Neural progenitor cell (in vitro differentiated cells): ENCODE results near the gene ZMIZ1. TPM values are rescaled to one million over a fixed set of nuclear protein-coding genes. Genes with fewer than 3 reads are reported as not detected.

Experiments
- DNase-seq: peaks from one replicate; pipeline ENCODE4 v3.0.0-alpha.2; 2016; ENCODE audit warnings: low spot score
- H2AFZ ChIP-seq: fragments of 200-600 bp; sonication (generic); replicated peaks from 2 replicates; pipeline ENCODE4 v1.6.1; 2016; ENCODE audit warnings: antibody characterized with exemption
- H3F3A ChIP-seq: fragments of 200-600 bp; sonication (generic); 2 replicates; pipeline ENCODE4 v1.6.1; 2016; ENCODE audit warnings: antibody characterized with exemption, low read depth
- H3K27ac ChIP-seq: fragments of 200-600 bp; sonication (generic); 2 replicates; pipeline ENCODE4 v1.5.1; 2016; ENCODE audit warnings: mild to moderate bottlenecking
- H3K27me3 ChIP-seq: fragments of 200-600 bp; sonication (generic); 2 replicates; pipeline ENCODE4 v1.6.1; 2016; ENCODE audit warnings: mild to moderate bottlenecking, moderate library complexity
- H3K36me3 ChIP-seq: fragments of 200-600 bp; sonication (generic); 2 replicates; pipeline ENCODE4 v1.5.1; 2016
- H3K4me1 ChIP-seq: fragments of 200-600 bp; sonication (generic); 2 replicates; pipeline ENCODE4 v1.6.1; 2016; ENCODE audit warnings: mixed run types
- H3K4me2 ChIP-seq: fragments of 200-600 bp; sonication (generic); 2 replicates; pipeline ENCODE4 v1.6.1; 2016
- H3K4me3 ChIP-seq: fragments of 200-600 bp; sonication (generic); 2 replicates; pipeline ENCODE4 v1.5.1; 2016
- H3K79me2 ChIP-seq: fragments of 200-600 bp; sonication (generic); 2 replicates; pipeline ENCODE4 v1.6.1; 2016; ENCODE audit warnings: low read depth
- H3K9ac ChIP-seq: fragments of 200-600 bp; sonication (generic); 2 replicates; pipeline ENCODE4 v1.6.1; 2016
- H3K9me3 ChIP-seq: fragments of 200-600 bp; sonication (generic); 2 replicates; pipeline ENCODE4 v1.5.1; 2016; ENCODE audit warnings: low read depth
- H4K20me1 ChIP-seq: fragments of 200-600 bp; sonication (generic); 2 replicates; pipeline ENCODE4 v1.6.1; 2016; ENCODE audit warnings: low read depth
- H3K27ac Mint-ChIP-seq: 3 replicates; pipeline ENCODE4 v1.8.0; 2021; ENCODE audit warnings: mixed read lengths
- H3K27me3 Mint-ChIP-seq: 2 replicates; pipeline ENCODE4 v1.8.0; 2022; ENCODE audit warnings: low read depth, mild to moderate bottlenecking, inconsistent platforms, moderate library complexity, mixed read lengths; ENCODE audit not compliant: insufficient read depth
- H3K36me3 Mint-ChIP-seq: 3 replicates; pipeline ENCODE4 v1.8.0; 2021; ENCODE audit warnings: mixed read lengths
- H3K4me1 Mint-ChIP-seq: 3 replicates; pipeline ENCODE4 v1.8.0; 2021; ENCODE audit warnings: mixed read lengths
- H3K4me3 Mint-ChIP-seq: 3 replicates; pipeline ENCODE4 v1.8.0; 2021; ENCODE audit warnings: mild to moderate bottlenecking, moderate library complexity, mixed read lengths
- H3K9me3 Mint-ChIP-seq: 3 replicates; pipeline ENCODE4 v1.8.0; 2020; ENCODE audit warnings: mixed read lengths
- EZH2 ChIP-seq: fragments of 200-600 bp; sonication (generic); IDR thresholded peaks from 2 replicates; pipeline ENCODE4 v1.6.1; 2017; ENCODE audit warnings: antibody characterized with exemption, mild to moderate bottlenecking, moderate library complexity
- EZH2phosphoT487 ChIP-seq: fragments of 200-600 bp; sonication (generic); IDR thresholded peaks from 2 replicates; pipeline ENCODE4 v1.6.1; 2017; ENCODE audit warnings: antibody characterized with exemption
- total RNA-seq: library from RNA; depleted of rRNA; stranded (reverse); fragments of >200 nt; gene quantifications from 2 replicates; pipeline ENCODE4 v1.2.3, GENCODE V29; 2015; ENCODE audit warnings: low replicate concordance
- TF ChIP-seq, protein P1 (sequence below): fragments of 200-600 bp; sonication (generic); IDR thresholded peaks from 2 replicates; pipeline ENCODE4 v1.5.1; 2017; ENCODE audit warnings: antibody characterized with exemption, mild to moderate bottlenecking

Gene ZMIZ1
- total RNA-seq, 1 donor from 2014 or later, result 5.8 TPM

- H3K9me3 Mint-ChIP-seq, result no peaks in the 10 kb centered on the region
- H2AFZ ChIP-seq, result no peak overlapping the region
- H3K27me3 Mint-ChIP-seq, result peaks cover 8% of the 10 kb centered on the region
- no peaks in the 10 kb centered on the region for H3K9me3 ChIP-seq
- peaks cover 62% of the 10 kb centered on the region for H4K20me1 ChIP-seq
- peaks cover 29% of the 10 kb centered on the region for H3K4me1 ChIP-seq
- H3K79me2 ChIP-seq, result peaks cover 11% of the 10 kb centered on the region
- no peaks in the 10 kb centered on the region for H3K27me3 ChIP-seq
- H3K27ac Mint-ChIP-seq, result no peak overlapping the region
- H3F3A ChIP-seq, result peaks cover under 1% of the 10 kb centered on the region
- H3K36me3 ChIP-seq, result no peaks in the 10 kb centered on the region
- no peak overlapping the region for H3K4me3 Mint-ChIP-seq
- H3K9ac ChIP-seq, result no peak overlapping the region
- DNase-seq, result no peak
- no peak overlapping the region for H3K4me2 ChIP-seq
- H3K36me3 Mint-ChIP-seq, result no peaks in the 10 kb centered on the region
- no peak overlapping the region for H3K4me3 ChIP-seq
- TF ChIP-seq, protein P1, sequence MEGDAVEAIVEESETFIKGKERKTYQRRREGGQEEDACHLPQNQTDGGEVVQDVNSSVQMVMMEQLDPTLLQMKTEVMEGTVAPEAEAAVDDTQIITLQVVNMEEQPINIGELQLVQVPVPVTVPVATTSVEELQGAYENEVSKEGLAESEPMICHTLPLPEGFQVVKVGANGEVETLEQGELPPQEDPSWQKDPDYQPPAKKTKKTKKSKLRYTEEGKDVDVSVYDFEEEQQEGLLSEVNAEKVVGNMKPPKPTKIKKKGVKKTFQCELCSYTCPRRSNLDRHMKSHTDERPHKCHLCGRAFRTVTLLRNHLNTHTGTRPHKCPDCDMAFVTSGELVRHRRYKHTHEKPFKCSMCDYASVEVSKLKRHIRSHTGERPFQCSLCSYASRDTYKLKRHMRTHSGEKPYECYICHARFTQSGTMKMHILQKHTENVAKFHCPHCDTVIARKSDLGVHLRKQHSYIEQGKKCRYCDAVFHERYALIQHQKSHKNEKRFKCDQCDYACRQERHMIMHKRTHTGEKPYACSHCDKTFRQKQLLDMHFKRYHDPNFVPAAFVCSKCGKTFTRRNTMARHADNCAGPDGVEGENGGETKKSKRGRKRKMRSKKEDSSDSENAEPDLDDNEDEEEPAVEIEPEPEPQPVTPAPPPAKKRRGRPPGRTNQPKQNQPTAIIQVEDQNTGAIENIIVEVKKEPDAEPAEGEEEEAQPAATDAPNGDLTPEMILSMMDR, result no peak
- TF ChIP-seq EZH2 (no peak), EZH2phosphoT487 (no peak)
- no peak overlapping the region for H3K27ac ChIP-seq
- H3K4me1 Mint-ChIP-seq, result peaks cover 65% of the 10 kb centered on the region
Observed at GRCh38 chr10:79162022-79162421, 93.3 kb downstream of the ZMIZ1 start.

GRCh38 chr10:79162861-79163665 lies 94.3 kb downstream of the ZMIZ1 start:
- Histone ChIP-seq H3F3A (no peaks in the 10 kb centered on the region), H3K36me3 (no peaks in the 10 kb centered on the region)
- H3K4me1 Mint-ChIP-seq, result peaks cover 64% of the 10 kb centered on the region

DNA sequence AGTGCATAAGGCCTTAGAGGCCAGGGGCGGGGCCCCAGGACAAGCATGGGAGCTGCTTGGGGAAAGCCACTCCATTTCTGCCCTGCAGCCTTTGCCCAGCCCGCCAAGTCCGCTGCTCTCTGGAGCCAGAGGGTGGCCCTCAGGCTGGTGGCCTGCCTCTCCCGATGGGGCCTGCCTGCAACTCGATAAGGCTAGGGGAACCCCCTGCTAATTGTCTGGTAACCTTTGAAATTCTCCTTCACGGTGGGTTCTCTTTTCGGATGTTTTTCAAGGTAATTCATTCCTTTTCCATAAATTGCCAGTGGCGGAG lies 94.9 kb downstream of the ZMIZ1 start:
- peaks cover 64% of the 10 kb centered on the region for H3K4me1 Mint-ChIP-seq

More at GRCh38 chr10:79162861-79163665, 94.3 kb downstream of the ZMIZ1 start:
- Histone ChIP-seq H3K79me2 (peaks cover 10% of the 10 kb centered on the region), H3K27me3 (no peaks in the 10 kb centered on the region), H2AFZ (no peak overlapping the region), H3K4me1 (peaks cover 29% of the 10 kb centered on the region), H3K27ac (no peak overlapping the region), H3K4me3 (no peak overlapping the region), H4K20me1 (peaks cover 68% of the 10 kb centered on the region), H3K4me2 (no peak overlapping the region), H3K9me3 (no peaks in the 10 kb centered on the region), H3K9ac (no peak overlapping the region)
- no peak for DNase-seq
- H3K36me3 Mint-ChIP-seq, result no peaks in the 10 kb centered on the region
- H3K4me3 Mint-ChIP-seq, result no peak overlapping the region
- no peaks in the 10 kb centered on the region for H3K9me3 Mint-ChIP-seq
- peaks cover 4% of the 10 kb centered on the region for H3K27me3 Mint-ChIP-seq
- TF ChIP-seq EZH2phosphoT487, result no peak
- no peak for TF ChIP-seq EZH2
- TF ChIP-seq, protein P1, result no peak
- H3K27ac Mint-ChIP-seq, result no peak overlapping the region

More for the DNA sequence above, 94.9 kb downstream of the ZMIZ1 start:
- H3K9ac ChIP-seq, result no peak overlapping the region
- TF ChIP-seq, protein P1, result no peak
- TF ChIP-seq EZH2 (no peak), EZH2phosphoT487 (no peak)
- H3K27ac ChIP-seq, result no peak overlapping the region
- H4K20me1 ChIP-seq, result peaks cover 68% of the 10 kb centered on the region
- Mint-ChIP-seq H3K36me3 (no peaks in the 10 kb centered on the region), H3K27ac (no peak overlapping the region), H3K9me3 (no peaks in the 10 kb centered on the region), H3K4me3 (no peak overlapping the region), H3K27me3 (peaks cover 4% of the 10 kb centered on the region)
- H2AFZ ChIP-seq, result no peak overlapping the region
- H3K4me1 ChIP-seq, result peaks cover 25% of the 10 kb centered on the region
- no peaks in the 10 kb centered on the region for H3K9me3 ChIP-seq
- no peaks in the 10 kb centered on the region for H3K36me3 ChIP-seq
- no peaks in the 10 kb centered on the region for H3K27me3 ChIP-seq
- no peak for DNase-seq
- H3K4me3 ChIP-seq, result no peak overlapping the region
- H3K4me2 ChIP-seq, result no peak overlapping the region
- peaks cover 4% of the 10 kb centered on the region for H3K79me2 ChIP-seq
- no peaks in the 10 kb centered on the region for H3F3A ChIP-seq
